ENCODE data around the gene LDB1.

LDB1 gene

DNA sequence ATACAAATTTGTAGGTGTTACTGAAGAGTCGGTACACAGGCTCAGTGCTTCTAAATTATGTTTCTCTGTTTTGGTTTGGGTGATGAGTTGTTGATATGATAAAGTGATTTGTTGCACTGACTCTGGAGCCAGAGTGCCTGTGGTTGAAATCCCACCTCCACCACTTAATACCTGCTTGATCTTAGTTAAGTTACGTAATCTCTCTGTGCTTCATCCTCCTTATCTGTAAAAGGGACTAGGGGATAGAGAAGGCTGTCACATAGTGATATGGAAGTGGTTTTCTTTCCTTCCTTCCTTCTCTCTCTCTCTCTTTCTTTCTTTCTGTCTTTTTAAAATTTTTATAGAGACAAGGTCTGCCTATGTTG lies 55.7 kb downstream of the LDB1 start:
- DNase-seq (ENCODE audit: low read depth in 2 of 2): no peak

DNA sequence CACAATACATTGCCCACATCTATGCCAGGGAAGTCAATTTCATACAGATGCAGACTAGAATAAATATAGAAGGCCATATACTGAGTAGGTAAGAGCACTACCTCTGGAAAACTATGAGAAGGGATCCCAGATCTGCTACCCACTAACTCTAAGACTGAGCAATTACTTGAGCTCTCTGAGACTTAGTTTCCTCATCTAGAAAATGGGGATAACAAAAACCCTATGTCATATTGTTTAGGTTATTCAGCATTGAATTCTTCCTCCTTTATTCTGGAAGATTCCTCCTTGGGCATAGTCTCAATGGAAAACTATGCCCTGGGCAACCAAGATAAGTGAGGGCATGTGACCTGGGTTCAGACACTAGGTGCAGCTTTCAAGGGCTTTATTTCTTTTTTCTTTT lies 60.2 kb downstream of the LDB1 start:
- no peak for DNase-seq (ENCODE audit: low read depth in 2 of 2)
